A549 treated with DMSO at 1 μM for 4 hours (cell line): Measurements from ENCODE around the gene SRD5A1. TPM values are rescaled to one million over a fixed set of nuclear protein-coding genes. Genes with fewer than 3 reads are reported as not detected.

Experiments used
- total RNA-seq: library from RNA; stranded (reverse); fragments of 200-300 nt; extraction: Qiagen RNA extraction; gene quantifications from 5 replicates; pipeline ENCODE4 v1.2.3, GENCODE V29; 2022; ENCODE audit warnings: low read depth

Gene SRD5A1
- total RNA-seq, result 14.3 to 30.0 TPM (median 28.6 TPM) in 5 replicates

GRCh38 chr5:6632888-6633468, at the start of gene SRD5A1, which contains the start of gene NSUN2:
TSS of gene SRD5A1 (plus strand) at chr5:6633440. CDS start at chr5:6633577, 137 bp downstream.
TSS of gene NSUN2 (minus strand) at chr5:6633044. CDS start at chr5:6632979, 65 bp downstream.

GRCh38 chr5:6713274-6714225, 80.3 kb downstream of the SRD5A1 start, which contains the start of gene TENT4A:
TSS of gene TENT4A (plus strand) at chr5:6713432. CDS start at chr5:6713984, 552 bp downstream.

Other genes starting within 250 kb of the SRD5A1 start
- 0.04 to 0.15 TPM (median 0.10 TPM) in 5 replicates for gene UBE2QL1, start 184.6 kb upstream of the SRD5A1 start, total RNA-seq
- gene NSUN2, start 396 bp upstream of the SRD5A1 start, total RNA-seq, result 96.1 to 103 TPM (median 99.9 TPM) in 5 replicates
- 22.3 to 26.0 TPM (median 24.8 TPM) in 5 replicates for gene TENT4A, start 80.0 kb downstream of the SRD5A1 start, total RNA-seq